IMR-90 (cell line): ENCODE data around the gene GAS6. TPM values are rescaled to one million over a fixed set of nuclear protein-coding genes. Genes with fewer than 3 reads are reported as not detected.

Experiments used
- ATAC-seq: fragments of 200-7000 bp; cut with Tn5 transposase; 2 replicates; pipeline ENCODE4 v1.9.1; 2020; ENCODE audit warnings: low read depth, mild to moderate bottlenecking, moderate library complexity
- BruUV-seq: library from RNA; stranded (reverse); fragments of 400-500 nt; replicated peaks from 2 replicates; lab custom pipeline; 2021; lab: Mats Ljungman, UMichigan
- CTCF ChIA-PET: fragments of 300-600 bp; formaldehyde crosslinking; extraction: SDS; loops from one replicate; lab custom pipeline; 2021; ENCODE audit warnings: antibody characterized with exemption; lab: Yijun Ruan, JAX
- POLR2A ChIA-PET: fragments of 300-600 bp; sonication (Branson Sonifier 250); formaldehyde crosslinking; loops from one replicate; lab custom pipeline; 2022; ENCODE audit warnings: antibody characterized with exemption; ENCODE audit not compliant: unreplicated experiment; lab: Charles Lee
- DNase-seq: peaks from one replicate; pipeline ENCODE4 v3.0.0; 2013
- H2AFZ ChIP-seq: replicated peaks from 2 replicates; pipeline ENCODE3; 2013; ENCODE audit warnings: low read length, mild to moderate bottlenecking; ENCODE audit not compliant: poor library complexity
- H2AK5ac ChIP-seq: 2 replicates; pipeline ENCODE4 v1.6.1; 2013; ENCODE audit warnings: low read depth, low read length, inconsistent platforms
- H2AK9ac ChIP-seq: replicated peaks from 2 replicates; pipeline ENCODE3; 2013; ENCODE audit warnings: mild to moderate bottlenecking, low read depth, low read length, moderate library complexity; ENCODE audit not compliant: poor library complexity
- H2BK120ac ChIP-seq: 2 replicates; pipeline ENCODE4 v1.6.1; 2013; ENCODE audit warnings: low read depth, low read length, inconsistent platforms
- H2BK15ac ChIP-seq: 3 replicates; pipeline ENCODE4 v1.6.1; 2013; ENCODE audit warnings: low read depth, low read length, inconsistent platforms
- H2BK20ac ChIP-seq: 2 replicates; pipeline ENCODE4 v1.6.1; 2013; ENCODE audit warnings: low read depth, mild to moderate bottlenecking, inconsistent platforms, low read length, moderate library complexity
- H2BK5ac ChIP-seq: 2 replicates; pipeline ENCODE4 v1.6.1; 2013; ENCODE audit warnings: mild to moderate bottlenecking, low read depth, low read length, inconsistent platforms; ENCODE audit not compliant: poor library complexity, severe bottlenecking
- H3K14ac ChIP-seq: replicated peaks from 2 replicates; pipeline ENCODE4 v1.6.1; 2013; ENCODE audit warnings: low read depth, low read length, inconsistent platforms
- H3K18ac ChIP-seq: 2 replicates; pipeline ENCODE4 v1.6.1; 2013; ENCODE audit warnings: low read depth, low read length, control low read depth
- H3K23ac ChIP-seq: 2 replicates; pipeline ENCODE4 v1.6.1; 2013; ENCODE audit warnings: low read depth, low read length, inconsistent platforms
- H3K27ac ChIP-seq: 2 replicates; pipeline ENCODE4 v1.5.1; 2013; ENCODE audit warnings: mild to moderate bottlenecking, control low read depth, low read length; ENCODE audit not compliant: insufficient read depth
- H3K27me3 ChIP-seq: 2 replicates; pipeline ENCODE4 v1.6.1; 2013; ENCODE audit warnings: low read length; ENCODE audit not compliant: control insufficient read depth, insufficient read depth
- H3K36me3 ChIP-seq: 2 replicates; pipeline ENCODE4 v1.6.1; 2013; ENCODE audit warnings: low read length, mixed read lengths; ENCODE audit not compliant: control insufficient read depth, insufficient read depth
- H3K4ac ChIP-seq: 2 replicates; pipeline ENCODE4 v1.6.1; 2013; ENCODE audit warnings: low read depth, low read length, inconsistent platforms
- H3K4me1 ChIP-seq: 2 replicates; pipeline ENCODE4 v1.6.1; 2013; ENCODE audit warnings: low read length, mixed read lengths; ENCODE audit not compliant: control insufficient read depth, insufficient read depth
- H3K4me2 ChIP-seq: 2 replicates; pipeline ENCODE4 v1.6.1; 2013; ENCODE audit warnings: low read depth, mild to moderate bottlenecking, control low read depth, low read length, moderate library complexity
- H3K4me3 ChIP-seq: 2 replicates; pipeline ENCODE4 v1.5.1; 2013; ENCODE audit warnings: low read depth, mild to moderate bottlenecking, control low read depth, low read length, moderate library complexity; ENCODE audit not compliant: insufficient read depth
- H3K56ac ChIP-seq: 2 replicates; pipeline ENCODE4 v1.6.1; 2013; ENCODE audit warnings: low read length, inconsistent platforms; ENCODE audit not compliant: insufficient read depth; ENCODE audit errors: extremely low read depth
- H3K79me1 ChIP-seq, 2 experiments: 2 replicates each; pipeline ENCODE4 v1.6.1; 2013; ENCODE audit warnings: low read length in 2 of 2, inconsistent platforms in 1 of 2, low read depth in 1 of 2
- H3K9ac ChIP-seq: 2 replicates; pipeline ENCODE4 v1.6.1; 2013; ENCODE audit warnings: low read depth, low read length, control low read depth
- H3K9me1 ChIP-seq: 2 replicates; pipeline ENCODE4 v1.6.1; 2013; ENCODE audit warnings: low read length, inconsistent platforms; ENCODE audit not compliant: insufficient read depth
- H3K9me3 ChIP-seq: 2 replicates; pipeline ENCODE4 v1.6.1; 2013; ENCODE audit warnings: low read length; ENCODE audit not compliant: control insufficient read depth, insufficient read depth
- H4K20me1 ChIP-seq: 2 replicates; pipeline ENCODE4 v1.6.1; 2013; ENCODE audit warnings: low read length, inconsistent platforms; ENCODE audit not compliant: insufficient read depth
- H4K5ac ChIP-seq: 2 replicates; pipeline ENCODE4 v1.6.1; 2013; ENCODE audit warnings: mild to moderate bottlenecking, low read depth, low read length, control low read depth
- H4K8ac ChIP-seq, 2 experiments: 2 replicates each; pipeline ENCODE4 v1.6.1; 2013; ENCODE audit warnings: low read depth in 2 of 2, low read length in 2 of 2, control low read depth in 1 of 2, inconsistent platforms in 1 of 2
- H4K91ac ChIP-seq: 2 replicates; pipeline ENCODE4 v1.6.1; 2013; ENCODE audit warnings: low read depth, low read length, inconsistent platforms; ENCODE audit not compliant: insufficient read depth
- BHLHE40 ChIP-seq: fragments of 150-350 bp; IDR thresholded peaks from 2 replicates; pipeline ENCODE4 v1.6.1; 2016; ENCODE audit warnings: mild to moderate bottlenecking, low read depth, low read length
- CEBPB ChIP-seq: IDR thresholded peaks from 2 replicates; pipeline ENCODE4 v1.6.1; 2012; ENCODE audit warnings: low read depth, low read length, improper control_type of control experiment
- CHD1 ChIP-seq: IDR thresholded peaks from 2 replicates; pipeline ENCODE4 v1.6.1; 2012; ENCODE audit warnings: low read depth, low read length, improper control_type of control experiment
- CTCF ChIP-seq: conservative IDR thresholded peaks from 2 replicates; pipeline ENCODE4 v1.5.1; 2012; ENCODE audit warnings: mild to moderate bottlenecking, low read depth, low read length, improper control_type of control experiment
- ELK1 ChIP-seq: fragments of 150-350 bp; IDR thresholded peaks from 2 replicates; pipeline ENCODE4 v1.6.1; 2016; ENCODE audit warnings: low read depth, mild to moderate bottlenecking, low read length, moderate library complexity, borderline replicate concordance
- FOS ChIP-seq: fragments of 150-350 bp; IDR thresholded peaks from 2 replicates; pipeline ENCODE4 v1.6.1; 2016; ENCODE audit warnings: low read depth, low read length
- MAFK ChIP-seq: IDR thresholded peaks from 2 replicates; pipeline ENCODE4 v1.6.1; 2012; ENCODE audit warnings: low read depth, low read length, improper control_type of control experiment
- MAZ ChIP-seq: IDR thresholded peaks from 2 replicates; pipeline ENCODE4 v1.6.1; 2012; ENCODE audit warnings: low read depth, mild to moderate bottlenecking, low read length, improper control_type of control experiment, moderate library complexity, borderline replicate concordance
- MXI1 ChIP-seq: IDR thresholded peaks from 2 replicates; pipeline ENCODE4 v1.6.1; 2012; ENCODE audit warnings: low read depth, mild to moderate bottlenecking, low read length, moderate library complexity, borderline replicate concordance
- NFE2L2 ChIP-seq: fragments of 150-350 bp; IDR thresholded peaks from 2 replicates; pipeline ENCODE4 v1.6.1; 2016; ENCODE audit warnings: low read depth, mild to moderate bottlenecking, low read length
- POLR2A ChIP-seq: IDR thresholded peaks from 2 replicates; pipeline ENCODE4 v1.6.1; 2012; ENCODE audit warnings: mild to moderate bottlenecking, low read depth, low read length
- RAD21 ChIP-seq: IDR thresholded peaks from 2 replicates; pipeline ENCODE4 v1.6.1; 2012; ENCODE audit warnings: low read length, improper control_type of control experiment
- RCOR1 ChIP-seq: IDR thresholded peaks from 2 replicates; pipeline ENCODE4 v1.6.1; 2012; ENCODE audit warnings: mild to moderate bottlenecking, low read length, improper control_type of control experiment; ENCODE audit not compliant: insufficient replicate concordance
- RFX5 ChIP-seq: IDR thresholded peaks from 2 replicates; pipeline ENCODE4 v1.8.0; 2012; ENCODE audit warnings: low read depth, mild to moderate bottlenecking, low read length, moderate library complexity
- USF2 ChIP-seq: fragments of 150-350 bp; IDR thresholded peaks from 2 replicates; pipeline ENCODE4 v1.6.1; 2017; ENCODE audit warnings: mild to moderate bottlenecking, antibody characterized with exemption, low read length, low read depth
- WGBS, 2 experiments: methylation state at CpG; one replicate each; pipeline versions ENCODE4 v1.1.5 to v1.1.7; 2013; ENCODE audit warnings: missing lambda C conversion rate in 2 of 2; ENCODE audit not compliant: insufficient read length in 1 of 2; ENCODE audit errors: extremely low coverage in 2 of 2; 5-methylcytosine and 5-hydroxymethylcytosine counted together
- dilution Hi-C: fragments of 300-500 bp; cut with HindIII; formaldehyde crosslinking; loops from one replicate; pipeline ENCODE4 v1.14.3; 2018; ENCODE audit warnings: low sequenced_read_pairs; ENCODE audit not compliant: unreplicated experiment
- in situ Hi-C: fragments of 300-500 bp; cut with MboI; formaldehyde crosslinking; loops from 3 replicates; pipeline ENCODE4 v1.14.3; 2019; ENCODE audit warnings: low sequenced_read_pairs, inconsistent platforms, mixed read lengths
- intact Hi-C: fragments of 100-400 bp; cut with micrococcal nuclease; formaldehyde crosslinking; loops from 2 replicates; pipeline ENCODE4 v1.10.0; 2022
- polyA plus RNA-seq, 3 experiments: library from polyadenylated mRNA; depleted of rRNA; stranded (reverse); fragments of >200 nt; gene quantifications; 2 replicates each; pipeline ENCODE4 v1.2.3, GENCODE V29; 2012; ENCODE audit warnings: low replicate concordance in 1 of 3
- total RNA-seq: library from RNA; depleted of rRNA; stranded (reverse); fragments of >200 nt; gene quantifications from 2 replicates; pipeline ENCODE4 v1.2.3, GENCODE V29; 2012

Gene GAS6
- total and polyA plus RNA-seq, 2 of the 4 experiments (the other 2 are of a cell fraction) = 220 to 823 TPM

GRCh38 chr13:113862931-113863523, 849 bp downstream of the GAS6 start:
- ChIA-PET POLR2A (no interaction called here), CTCF (no interaction called here)
- H3K4ac ChIP-seq = peak overlapping the region; percentile 97
- intact Hi-C loops = loop anchor here (1.0 to 5.0 kb wide), 5 partner anchors 34 to 364 kb away; no protein-coding TSS in a partner anchor
- peak overlapping the region; percentile 93 for H3K4me3 ChIP-seq
- peak overlapping the region; percentile 54; the same call in 1 of the 2 replicates for H4K5ac ChIP-seq
- H3K27ac ChIP-seq = peak overlapping the region; percentile 97
- 2% methylated on average over 30 of the region's 60 CpGs; no CpG with 5 or more reads in 1 of the 2 experiments for WGBS, 2 experiments
- H4K91ac ChIP-seq = peak overlapping the region; percentile 84
- peaks cover 25% of the 10 kb centered on the region for H3K4me1 ChIP-seq
- H3K36me3 ChIP-seq = peaks cover 21% of the 10 kb centered on the region
- H2BK15ac ChIP-seq = peak overlapping the region; percentile 11; the same call in 1 of the 3 replicates
- BruUV-seq = no TSS peak
- peak overlapping the region; percentile 73 for H2AFZ ChIP-seq
- H2BK20ac ChIP-seq = no peak overlapping the region
- peak overlapping the region; percentile 100 for H2BK5ac ChIP-seq
- dilution Hi-C loops = no loop called here
- H3K9me3 ChIP-seq = no peaks in the 10 kb centered on the region
- H3K14ac ChIP-seq = peak overlapping the region; percentile 89
- no peaks in the 10 kb centered on the region for H3K27me3 ChIP-seq
- H3K23ac ChIP-seq = peak overlapping the region; percentile 87; the same call in 1 of the 2 replicates
- H3K56ac ChIP-seq = peak overlapping the region; percentile 60
- peaks cover 47% of the 10 kb centered on the region for H4K20me1 ChIP-seq
- in situ Hi-C loops = no loop called here
- DNase-seq (no peak), ATAC-seq (peak; percentile 4)
- peaks cover 14 to 58% of the 10 kb centered on the region in 2 experiments for H3K79me1 ChIP-seq
- peak overlapping the region; percentile 97 for H2AK9ac ChIP-seq
- H2AK5ac ChIP-seq = peak overlapping the region; percentile 86; the same call in 1 of the 2 replicates
- H3K18ac ChIP-seq = peak overlapping the region; percentile 49; the same call in 1 of the 2 replicates
- peak overlapping the region; percentile 83 for H3K4me2 ChIP-seq
- peak overlapping the region; percentile 83 to 89 for H4K8ac ChIP-seq
- peaks cover 21% of the 10 kb centered on the region for H3K9me1 ChIP-seq
- H2BK120ac ChIP-seq = peak overlapping the region; percentile 38
- peak overlapping the region; percentile 97 for H3K9ac ChIP-seq
- TF ChIP-seq CEBPB = no peak
- 0 out of 2 replicates have a peak, but pooled peaks have one; percentile 9 for TF ChIP-seq RAD21
- no peak for TF ChIP-seq RCOR1
- TF ChIP-seq BHLHE40 = no peak
- TF ChIP-seq CHD1 = no peak
- no peak for TF ChIP-seq MAZ
- 0 out of 2 replicates have a peak, but pooled peaks have one; percentile 7 for TF ChIP-seq MXI1
- TF ChIP-seq RFX5 = no peak
- TF ChIP-seq MAFK = no peak
- no peak for TF ChIP-seq POLR2A
- no peak for TF ChIP-seq USF2
- TF ChIP-seq ELK1 = no peak
- TF ChIP-seq CTCF = no peak; the same call in 1 of the 2 replicates
- no peak for TF ChIP-seq NFE2L2
- TF ChIP-seq FOS = no peak
